Type B pancreatic cell (in vitro differentiated cells): ENCODE measurements around the gene PDXK. TPM values are rescaled to one million over a fixed set of nuclear protein-coding genes. Genes with fewer than 3 reads are reported as not detected.

ENCODE experiments used
- DNase-seq: peaks from one replicate; pipeline ENCODE4 v3.0.0; 2021; ENCODE audit warnings: mixed read lengths; ENCODE audit not compliant: unreplicated experiment; ENCODE audit errors: extremely low spot score
- H3K27ac Mint-ChIP-seq: 2 replicates; pipeline ENCODE4 v1.8.0; 2021; ENCODE audit warnings: mild to moderate bottlenecking, mixed read lengths
- H3K27me3 Mint-ChIP-seq: 2 replicates; pipeline ENCODE4 v1.8.0; 2021; ENCODE audit warnings: mixed read lengths
- H3K36me3 Mint-ChIP-seq: 2 replicates; pipeline ENCODE4 v1.8.0; 2021; ENCODE audit warnings: mixed read lengths
- H3K4me1 Mint-ChIP-seq: one replicate; pipeline ENCODE4 v1.8.0; 2021; ENCODE audit warnings: mixed read lengths; ENCODE audit not compliant: unreplicated experiment
- H3K4me3 Mint-ChIP-seq: 2 replicates; pipeline ENCODE4 v1.8.0; 2021; ENCODE audit warnings: mild to moderate bottlenecking, mixed read lengths
- H3K9me3 Mint-ChIP-seq: 2 replicates; pipeline ENCODE4 v1.8.0; 2021; ENCODE audit warnings: mixed read lengths
- CTCF ChIP-seq: fragments of 200-600 bp; sonication (generic); conservative IDR thresholded peaks from 2 replicates; pipeline ENCODE4 v1.5.0; 2021; ENCODE audit warnings: antibody characterized with exemption, mild to moderate bottlenecking
- total RNA-seq: library from RNA; stranded (reverse); gene quantifications from 2 replicates; pipeline ENCODE4 v1.2.1, GENCODE V29; 2021; ENCODE audit warnings: low replicate concordance

Gene PDXK
- total RNA-seq, 1 donor from 2014 or later: 94.4 TPM

- Mint-ChIP-seq H3K4me1 (peaks cover 13% of the 10 kb centered on the region), H3K27me3 (no peaks in the 10 kb centered on the region), H3K4me3 (peak overlapping the region; percentile 67), H3K27ac (no peak overlapping the region), H3K36me3 (peaks cover 12% of the 10 kb centered on the region), H3K9me3 (no peaks in the 10 kb centered on the region)
- no peak for TF ChIP-seq CTCF
- no peak for DNase-seq
Observed at GRCh38 chr21:43792406-43792805, 73.5 kb downstream of the PDXK start.

- H3K27ac Mint-ChIP-seq: no peak overlapping the region
- H3K27me3 Mint-ChIP-seq: no peaks in the 10 kb centered on the region
- H3K9me3 Mint-ChIP-seq: no peaks in the 10 kb centered on the region
- peaks cover 12% of the 10 kb centered on the region for H3K36me3 Mint-ChIP-seq
- peaks cover 13% of the 10 kb centered on the region for H3K4me1 Mint-ChIP-seq
- H3K4me3 Mint-ChIP-seq: no peak overlapping the region
- TF ChIP-seq CTCF: no peak
- no peak for DNase-seq
Observed at GRCh38 chr21:43793243-43793642, 74.3 kb downstream of the PDXK start.

- no peak for DNase-seq
- H3K27ac Mint-ChIP-seq: no peak overlapping the region
- peaks cover 13% of the 10 kb centered on the region for H3K4me1 Mint-ChIP-seq
- H3K4me3 Mint-ChIP-seq: no peak overlapping the region
- H3K36me3 Mint-ChIP-seq: peaks cover 12% of the 10 kb centered on the region
- no peaks in the 10 kb centered on the region for H3K9me3 Mint-ChIP-seq
- no peaks in the 10 kb centered on the region for H3K27me3 Mint-ChIP-seq
- no peak for TF ChIP-seq CTCF
Observed at GRCh38 chr21:43794311-43794710, 75.4 kb downstream of the PDXK start.

DNA sequence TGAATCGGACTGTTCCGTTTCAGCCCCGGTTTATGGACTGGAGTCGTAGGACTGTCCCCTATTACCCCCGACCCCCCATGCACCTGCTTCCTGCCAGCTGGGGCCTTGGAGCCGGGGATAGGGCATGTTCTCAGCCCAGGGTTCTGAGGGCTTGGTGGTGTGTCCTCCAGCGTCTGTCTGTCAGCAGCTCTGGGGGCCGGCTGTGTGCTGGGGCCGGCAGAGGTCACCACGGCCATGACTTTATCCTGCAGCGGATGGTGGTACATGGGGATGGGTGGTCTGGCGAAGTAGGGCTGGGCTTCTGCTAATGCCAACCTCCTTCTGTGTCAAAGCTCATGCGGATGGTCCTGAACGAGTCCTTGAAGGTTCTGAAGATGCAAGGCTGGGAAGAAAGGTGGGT, 75.9 kb downstream of the PDXK start:
- Mint-ChIP-seq H3K27ac (no peak overlapping the region), H3K36me3 (peaks cover 12% of the 10 kb centered on the region), H3K9me3 (no peaks in the 10 kb centered on the region), H3K4me3 (no peak overlapping the region), H3K4me1 (peaks cover 13% of the 10 kb centered on the region), H3K27me3 (no peaks in the 10 kb centered on the region)
- DNase-seq: no peak
- TF ChIP-seq CTCF: no peak

DNA sequence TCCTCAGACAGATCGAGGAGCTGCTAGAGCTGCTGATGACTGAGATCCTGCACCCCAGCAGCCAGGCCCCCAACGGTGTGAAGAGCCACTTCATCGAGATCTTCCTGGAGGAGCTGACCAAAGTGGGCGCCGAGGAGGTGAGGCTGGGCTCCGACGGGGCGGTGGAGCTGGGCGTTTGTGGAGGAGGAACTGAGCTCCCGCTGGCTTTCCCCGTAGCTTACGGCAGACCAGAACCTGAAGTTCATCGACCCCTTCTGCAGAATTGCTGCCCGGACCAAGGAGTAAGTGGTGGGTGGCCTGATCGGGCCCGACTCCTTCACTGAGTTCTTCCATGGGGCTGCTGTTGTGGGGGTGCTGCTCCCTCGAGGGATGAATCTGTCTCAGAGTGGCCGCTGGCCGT, 78.5 kb downstream of the PDXK start:
- no peak for DNase-seq
- H3K36me3 Mint-ChIP-seq: peaks cover 5% of the 10 kb centered on the region
- H3K9me3 Mint-ChIP-seq: no peaks in the 10 kb centered on the region
- no peak for TF ChIP-seq CTCF
- no peaks in the 10 kb centered on the region for H3K27me3 Mint-ChIP-seq
- H3K4me3 Mint-ChIP-seq: no peak overlapping the region
- no peaks in the 10 kb centered on the region for H3K4me1 Mint-ChIP-seq
- H3K27ac Mint-ChIP-seq: no peak overlapping the region
